GM12878 (cell line): ENCODE data around the gene TTC17. TPM values are rescaled to one million over a fixed set of nuclear protein-coding genes. Genes with fewer than 3 reads are reported as not detected.

Experiments
- ATAC-seq: fragments of 200-7000 bp; cut with Tn5 transposase; 3 replicates; pipeline ENCODE4 v1.9.1; 2020; ENCODE audit warnings: mild to moderate bottlenecking, moderate library complexity
- BruUV-seq: library from RNA; stranded (reverse); fragments of 400-500 nt; replicated peaks from 2 replicates; lab custom pipeline; 2021; lab: Mats Ljungman, UMichigan
- CTCF ChIA-PET: fragments of 300-600 bp; sonication (Branson Sonifier 250); formaldehyde crosslinking; extraction: SDS; loops from one replicate; lab custom pipeline; 2021; ENCODE audit warnings: inconsistent platforms; lab: Yijun Ruan, JAX
- POLR2A ChIA-PET: fragments of 350-600 bp; formaldehyde crosslinking; extraction: SDS; loops from one replicate; lab custom pipeline; 2021; ENCODE audit warnings: inconsistent platforms; lab: Charles Lee
- RAD21 ChIA-PET: fragments of 300-600 bp; sonication (Branson Sonifier 250); formaldehyde crosslinking; loops from one replicate; lab custom pipeline; 2023; ENCODE audit warnings: antibody characterized with exemption; ENCODE audit not compliant: unreplicated experiment; lab: Charles Lee
- SMC1A ChIA-PET: fragments of 300-600 bp; sonication (Branson Sonifier 250); formaldehyde crosslinking; loops from one replicate; lab custom pipeline; 2023; ENCODE audit not compliant: unreplicated experiment, uncharacterized antibody; lab: Charles Lee
- DNase-seq: peaks from one replicate; pipeline ENCODE4 v3.0.0-alpha.2; 2011; ENCODE audit warnings: low read depth, low spot score
- FAIRE-seq: peaks from 3 replicates; lab custom pipeline; 2011; peaks lifted over from hg19 to GRCh38; lab: Jason Lieb, UNC
- H2AFZ ChIP-seq: 2 replicates; pipeline ENCODE4 v1.6.0; 2011; ENCODE audit warnings: low read depth, low read length, control low read depth; ENCODE audit not compliant: control insufficient read depth
- H3K27ac ChIP-seq: 2 replicates; pipeline ENCODE4 v1.5.1; 2011; ENCODE audit warnings: control low read depth; ENCODE audit not compliant: control insufficient read depth, insufficient read depth
- H3K27me3 ChIP-seq, 2 experiments: replicated peaks in 1 of 2; 2 replicates each; pipeline versions ENCODE4 v1.6.0 to v1.6.1; 2011; ENCODE audit warnings: low read length in 1 of 2; ENCODE audit not compliant: control insufficient read depth in 2 of 2, insufficient read depth in 2 of 2
- H3K36me3 ChIP-seq, 2 experiments: 2 replicates each; pipeline ENCODE4 v1.5.1; 2011; ENCODE audit warnings: low read length in 1 of 2; ENCODE audit not compliant: control insufficient read depth in 2 of 2, insufficient read depth in 2 of 2
- H3K4me1 ChIP-seq: 2 replicates; pipeline ENCODE4 v1.6.1; 2011; ENCODE audit warnings: mild to moderate bottlenecking, low read length, moderate library complexity, mixed read lengths; ENCODE audit not compliant: control insufficient read depth, insufficient read depth
- H3K4me2 ChIP-seq: 2 replicates; pipeline ENCODE4 v1.6.0; 2011; ENCODE audit warnings: control low read depth; ENCODE audit not compliant: control insufficient read depth, insufficient read depth
- H3K4me3 ChIP-seq: fragments of 200-600 bp; sonication (generic); 2 replicates; pipeline ENCODE4 v1.5.1; 2016
- H3K79me2 ChIP-seq: 2 replicates; pipeline ENCODE4 v1.6.0; 2011; ENCODE audit warnings: low read length; ENCODE audit not compliant: control insufficient read depth, insufficient read depth
- H3K9ac ChIP-seq: 2 replicates; pipeline ENCODE4 v1.8.0; 2011; ENCODE audit warnings: low read length, control low read depth, mixed read lengths; ENCODE audit not compliant: control insufficient read depth, insufficient read depth
- H3K9me3 ChIP-seq: replicated peaks from 3 replicates; pipeline ENCODE4 v1.5.1; 2011; ENCODE audit warnings: mild to moderate bottlenecking, low read length; ENCODE audit not compliant: control insufficient read depth, insufficient read depth
- H4K20me1 ChIP-seq: 2 replicates; pipeline ENCODE4 v1.6.0; 2011; ENCODE audit not compliant: control insufficient read depth, insufficient read depth
- CTCF ChIP-seq, 3 experiments: IDR thresholded peaks in 2 of 3; conservative IDR thresholded peaks in 1 of 3; 2 replicates each; pipeline ENCODE4 v1.5.1; 2011; ENCODE audit warnings: low read depth in 3 of 3, low read length in 3 of 3, mild to moderate bottlenecking in 3 of 3, control low read depth in 2 of 3, moderate library complexity in 2 of 3, inconsistent platforms in 1 of 3, mixed read lengths in 1 of 3; ENCODE audit not compliant: control insufficient read depth in 2 of 3, insufficient read depth in 1 of 3; ENCODE audit errors: extremely low read depth in 1 of 3
- KLF5 ChIP-seq: fragments of 450-650 bp; IDR thresholded peaks from 2 replicates; pipeline ENCODE4 v1.6.1; 2014; ENCODE audit warnings: mild to moderate bottlenecking; ENCODE audit not compliant: partially characterized antibody
- NFYB ChIP-seq: IDR thresholded peaks from 2 replicates; pipeline ENCODE4 v1.6.1; 2011; ENCODE audit warnings: low read depth, mild to moderate bottlenecking, low read length, improper control_type of control experiment, moderate library complexity; ENCODE audit not compliant: insufficient read depth
- RAD21 ChIP-seq: IDR thresholded peaks from 2 replicates; pipeline ENCODE4 v1.6.1; 2011; ENCODE audit warnings: mild to moderate bottlenecking, low read depth, low read length, moderate library complexity; ENCODE audit not compliant: insufficient read depth
- SMARCA5 ChIP-seq: fragments of 450-650 bp; IDR thresholded peaks from 2 replicates; pipeline ENCODE4 v1.6.1; 2017; ENCODE audit warnings: mild to moderate bottlenecking
- SMC3 ChIP-seq: IDR thresholded peaks from 2 replicates; pipeline ENCODE4 v1.6.1; 2011; ENCODE audit warnings: low read length, improper control_type of control experiment, borderline replicate concordance
- ZNF24 ChIP-seq: fragments of 450-650 bp; IDR thresholded peaks from 2 replicates; pipeline ENCODE4 v1.6.1; 2017; ENCODE audit warnings: antibody characterized with exemption, mild to moderate bottlenecking
- whole genome bisulfite sequencing: methylation state at CpG from one replicate; pipeline ENCODE4 v1.1.6; 2016; ENCODE audit warnings: low lambda C conversion rate; ENCODE audit not compliant: insufficient replicate concordance, insufficient coverage; ENCODE audit errors: missing lambda C conversion rate; 5-methylcytosine and 5-hydroxymethylcytosine counted together
- in situ Hi-C: fragments of 300-500 bp; cut with MboI; formaldehyde crosslinking; loops from 9 replicates; pipeline ENCODE4 v1.14.3; 2018; ENCODE audit warnings: mixed read lengths
- intact Hi-C: fragments of 100-400 bp; cut with micrococcal nuclease; formaldehyde crosslinking; loops from one replicate; pipeline ENCODE4 v1.14.2; 2022; ENCODE audit not compliant: unreplicated experiment
- polyA plus RNA-seq, 11 experiments: library from polyadenylated mRNA; depleted of rRNA in 4 of 11; unstranded in 6 of 11; stranded (reverse) in 5 of 11; fragments of >200 nt; fragmentation: Nextera tagmentation in 4 of 11; fragmentation: Illumina TruSeq in 1 of 11; extraction: Ambion mirVana in 4 of 11; extraction: Trizol in 1 of 11; gene quantifications; 1 replicate in 1 of 11; 2 replicates in 10 of 11; pipeline versions ENCODE4 v1.2.1 to v1.2.3, GENCODE V29; 2011 to 2016; ENCODE audit warnings: inconsistent platforms in 2 of 11, missing spikeins in 2 of 11, low read depth in 1 of 11
- total RNA-seq, 4 experiments: library from RNA; depleted of rRNA in 3 of 4; stranded (reverse); fragments of >200 nt in 3 of 4; fragmentation: Illumina TruSeq in 1 of 4; extraction: Trizol in 1 of 4; gene quantifications; 2 replicates each; pipeline versions ENCODE4 v1.2.1 to v1.2.3, GENCODE V29; 2013 to 2021

The TTC17 gene
- total and polyA plus RNA-seq, 10 of the 15 experiments (the other 5 are each of a cell fraction or from before 2014, with no cell fraction given): 15.9 to 116 (median 41.5) TPM

GRCh38 chr11:43504316-43504950 is 145.7 kb downstream of the TTC17 start:
- H3K4me2 ChIP-seq: no peak overlapping the region
- WGBS: 31% methylated on average over 7 of the region's 7 CpGs
- BruUV-seq: no TSS peak
- no peak for FAIRE-seq
- DNase-seq: no peak
- no peak overlapping the region for H3K27ac ChIP-seq
- no peaks in the 10 kb centered on the region for H3K9me3 ChIP-seq
- peak; percentile 82 for ATAC-seq
- H2AFZ ChIP-seq: no peak overlapping the region
- H3K9ac ChIP-seq: no peak overlapping the region
- H3K4me1 ChIP-seq: no peaks in the 10 kb centered on the region
- CTCF ChIA-PET: interaction anchor here (0.7 to 3.6 kb wide), 15 partner anchors 9 to 385 kb away, joined by 3 to 31 read pairs (median 4); no protein-coding TSS in a partner anchor
- H3K27me3 ChIP-seq: no peaks in the 10 kb centered on the region
- intact Hi-C loops: loop anchor here (1.0 kb wide), 2 partner anchors 63 to 348 kb away; no protein-coding TSS in a partner anchor
- TF ChIP-seq KLF5 (no peak), ZNF24 (no peak), SMC3 (peak; percentile 39; the same call in 1 of the 2 replicates), NFYB (no peak), CTCF (IDR thresholded peaks at IDR 0.05 in 2 of 3, conservative IDR thresholded peaks at IDR 0.05 in 1 of 3; ENCODE audit: control insufficient read depth in 2 of 3, extremely low read depth in 1 of 3, insufficient read depth in 1 of 3, low read depth in 3 of 3, low read length in 3 of 3) (peak; percentile 24 to 54 (median 31); a peak in 4 of 6 replicates), SMARCA5 (no peak), RAD21 (peak; percentile 68)
- H3K4me3 ChIP-seq: no peak overlapping the region
- SMC1A ChIA-PET: interaction anchor here (0.6 to 1.7 kb wide), 6 partner anchors 13 to 349 kb away, joined by 3 to 8 read pairs (median 6); no protein-coding TSS in a partner anchor
- in situ Hi-C loops: no loop called here
- POLR2A ChIA-PET: no interaction called here
- H3K36me3 ChIP-seq: no peaks in the 10 kb centered on the region
- RAD21 ChIA-PET: interaction anchor here (1.0 to 1.5 kb wide), 4 partner anchors 11 to 347 kb away, joined by 3 to 11 read pairs (median 4); no protein-coding TSS in a partner anchor
- no peaks in the 10 kb centered on the region for H4K20me1 ChIP-seq
- no peaks in the 10 kb centered on the region for H3K79me2 ChIP-seq
